ENCODE data around the gene ADARB1.

The ADARB1 gene

GRCh38 chr21:45055861-45056260, 18.5 kb upstream of the ADARB1 start:
- DNase-seq: no peak

DNA sequence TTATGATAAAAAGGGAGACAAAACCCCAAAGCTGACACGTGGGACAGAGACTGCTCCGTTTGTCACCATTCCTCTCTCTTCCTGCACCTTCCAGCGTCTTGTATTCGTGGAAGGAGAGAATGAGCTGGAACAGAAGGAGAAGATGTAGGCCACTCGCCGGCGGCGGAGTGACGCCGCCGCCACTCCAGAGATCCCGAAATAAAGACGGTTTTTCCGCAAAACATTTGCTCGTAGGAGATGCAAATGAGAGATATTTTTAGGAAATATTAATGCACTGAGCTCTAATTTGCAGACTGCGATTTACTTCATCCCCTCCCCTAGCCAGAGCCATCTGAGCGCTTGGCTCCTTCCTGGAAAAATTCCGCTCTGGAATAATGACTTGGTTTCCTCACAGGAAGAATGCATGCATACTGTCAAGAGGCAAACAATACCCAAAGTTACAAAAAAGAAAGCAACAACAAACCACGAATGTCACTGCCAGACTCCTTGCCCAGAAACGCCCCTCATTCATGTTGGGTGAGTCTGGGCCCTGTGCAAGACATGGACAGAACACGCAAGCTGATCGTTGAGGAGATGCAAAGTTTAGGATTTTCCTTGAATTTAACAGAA, 18.0 kb upstream of the ADARB1 start:
- DNase-seq: no peak

- no peak for DNase-seq
Measured at GRCh38 chr21:45056917-45057560, 17.3 kb upstream of the ADARB1 start.

- DNase-seq: no peak
Measured at GRCh38 chr21:45057886-45058285, 16.5 kb upstream of the ADARB1 start.

GRCh38 chr21:45059121-45059520, 15.3 kb upstream of the ADARB1 start:
- DNase-seq: no peak

DNA sequence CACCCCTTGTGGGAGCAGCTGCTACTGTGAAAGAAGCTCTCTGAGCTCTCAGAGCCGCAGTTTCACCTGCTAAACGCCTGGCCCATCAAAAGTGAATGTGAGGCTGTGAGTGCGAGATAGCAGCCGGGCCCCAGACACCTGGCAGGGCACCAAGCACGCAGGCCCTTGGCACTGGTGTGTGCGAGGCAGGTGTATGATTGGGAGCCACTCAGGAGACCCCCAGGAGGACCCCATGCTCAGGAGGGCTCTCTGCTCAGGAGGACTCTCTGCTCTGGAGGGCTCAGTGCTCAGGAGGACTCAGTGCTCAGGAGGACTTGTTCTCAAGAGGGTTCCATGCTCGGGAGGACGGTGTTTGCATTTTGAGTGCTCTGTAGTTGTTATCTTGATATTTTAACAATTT, 14.3 kb upstream of the ADARB1 start:
- DNase-seq: no peak

- no peak for DNase-seq
Measured at GRCh38 chr21:45060675-45061311, 13.6 kb upstream of the ADARB1 start.

DNA sequence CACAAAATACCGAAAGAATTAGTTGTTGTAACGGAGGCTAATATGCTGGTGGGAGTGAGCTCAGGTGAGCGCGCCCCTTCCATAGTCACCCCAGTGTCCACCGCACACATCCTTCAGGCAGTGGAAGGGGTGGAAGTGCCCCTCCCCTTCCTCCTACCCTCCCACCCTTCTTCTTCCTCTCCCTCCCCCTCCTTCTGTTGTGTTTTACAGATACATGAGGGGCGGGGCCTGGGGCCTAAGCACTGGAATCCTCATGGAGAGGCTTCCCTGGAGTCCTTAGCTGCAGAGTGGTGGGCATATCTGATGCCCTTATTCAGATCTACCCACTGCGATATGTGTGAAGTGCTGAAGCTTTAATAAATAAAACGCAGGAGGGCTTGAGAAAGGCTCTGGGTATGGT, 10.3 kb upstream of the ADARB1 start:
- no peak for DNase-seq

DNA sequence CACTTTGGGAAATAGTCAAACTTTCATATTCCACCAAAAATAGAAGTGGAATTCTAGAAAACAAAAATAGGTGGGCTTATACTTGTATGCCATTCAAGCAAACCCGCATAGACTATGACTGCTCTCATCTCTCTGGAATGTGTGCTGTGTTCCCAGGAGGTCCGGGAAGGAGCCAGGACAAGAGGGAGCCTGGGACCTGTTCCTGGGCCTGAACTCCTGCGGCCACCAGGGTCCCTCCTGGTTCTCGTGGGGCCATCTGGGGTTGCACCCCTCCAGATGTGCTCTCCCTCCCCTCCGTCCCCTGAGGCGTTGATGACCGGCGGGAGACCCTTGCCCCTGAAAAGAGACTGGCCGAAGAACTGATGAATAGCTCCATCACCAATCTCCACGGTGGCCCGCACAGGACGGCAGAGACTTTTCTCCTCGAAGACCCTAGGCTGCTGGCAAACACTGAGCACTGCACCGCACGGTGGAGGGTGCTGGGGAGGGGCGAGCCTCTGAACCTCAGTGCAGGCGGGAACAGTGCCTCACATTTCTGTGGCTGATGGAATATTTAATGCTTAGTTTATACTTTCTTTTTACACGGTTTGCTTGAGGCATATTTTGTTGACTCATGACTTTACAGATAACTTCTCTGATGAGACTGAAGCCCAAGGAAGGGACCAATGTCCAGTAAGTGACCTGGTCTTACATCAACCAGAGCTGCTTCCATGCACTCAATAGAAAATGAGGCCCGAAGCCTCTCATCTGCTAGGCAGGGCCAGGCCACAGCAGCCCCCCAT, 9.6 kb upstream of the ADARB1 start:
- DNase-seq: no peak

DNA sequence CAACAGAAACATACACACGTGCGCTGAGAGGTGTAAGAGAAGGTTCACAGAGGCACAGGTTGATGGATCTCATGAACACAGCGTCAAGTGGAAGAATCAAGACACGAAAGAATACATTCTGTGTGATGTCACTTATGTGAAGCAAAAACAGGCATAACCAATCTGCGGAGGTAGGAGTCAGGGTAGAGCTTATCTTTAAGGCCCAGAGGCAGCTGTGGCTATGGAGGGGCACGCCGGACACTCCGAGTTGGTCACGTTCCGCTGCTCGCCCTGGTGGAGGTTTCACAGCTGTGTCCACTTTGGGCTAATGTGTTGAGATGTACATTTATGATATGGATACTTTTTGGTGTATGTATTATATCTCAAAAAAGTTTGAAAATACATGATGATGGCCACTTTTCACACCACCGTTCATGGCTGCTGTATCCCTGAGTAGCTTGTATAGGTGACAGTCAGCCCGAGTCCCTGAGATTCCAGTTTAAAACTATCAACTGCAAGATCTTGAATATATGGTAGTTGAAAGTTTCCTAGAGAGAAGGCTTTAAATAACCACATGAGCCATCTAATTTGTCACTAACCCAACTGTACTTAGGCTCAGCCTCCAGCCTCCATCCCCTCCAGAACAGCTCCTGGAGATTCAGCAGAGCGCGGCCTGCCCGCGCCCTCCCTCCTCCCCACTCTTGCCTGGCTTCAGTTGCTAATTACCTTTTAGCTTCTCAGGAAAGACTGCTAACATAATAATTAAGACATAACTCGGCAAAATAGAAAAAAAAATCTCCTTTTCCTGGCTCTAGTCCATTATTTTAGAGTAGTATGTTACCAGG, 6.7 kb upstream of the ADARB1 start:
- no peak for DNase-seq

DNA sequence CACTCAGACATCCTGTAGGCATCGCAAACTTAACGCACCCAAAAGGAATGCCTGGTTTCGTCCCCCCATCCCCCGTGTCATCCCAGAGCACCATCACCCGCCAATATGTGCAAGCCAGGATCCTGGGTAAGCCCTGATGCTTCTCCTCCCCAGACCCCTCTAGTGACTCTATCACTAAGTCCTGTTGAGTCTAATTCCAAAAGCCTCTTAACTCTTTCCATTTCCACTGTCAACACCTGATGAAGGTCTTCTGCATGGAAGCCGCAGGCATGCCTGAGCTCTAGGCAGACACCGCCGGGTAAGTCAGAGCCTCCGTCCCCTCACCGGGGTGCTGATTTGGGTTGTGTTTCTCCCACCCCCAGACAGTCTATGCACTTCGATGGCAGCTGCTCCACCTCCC, 5.3 kb upstream of the ADARB1 start:
- no peak for DNase-seq

DNA sequence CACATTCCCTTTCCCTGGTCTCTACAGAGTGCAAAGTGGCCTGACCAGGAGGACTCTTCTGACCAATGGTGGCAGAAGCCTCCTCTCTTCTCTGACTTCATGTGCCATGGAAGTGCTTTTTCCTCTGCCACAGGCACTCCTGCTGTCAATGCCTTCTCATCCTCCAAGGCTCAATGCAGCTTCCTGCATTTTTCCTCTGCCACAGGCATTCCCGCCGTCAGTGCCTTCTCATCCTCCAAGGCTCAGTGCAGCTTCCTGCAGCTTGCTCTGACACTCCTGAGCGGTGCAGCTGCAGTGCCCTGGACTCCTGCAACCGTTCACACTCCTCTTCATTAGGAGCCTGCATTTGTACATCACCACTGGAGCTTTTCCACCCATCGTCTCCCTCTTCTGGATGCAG, 4.7 kb upstream of the ADARB1 start:
- no peak for DNase-seq

DNA sequence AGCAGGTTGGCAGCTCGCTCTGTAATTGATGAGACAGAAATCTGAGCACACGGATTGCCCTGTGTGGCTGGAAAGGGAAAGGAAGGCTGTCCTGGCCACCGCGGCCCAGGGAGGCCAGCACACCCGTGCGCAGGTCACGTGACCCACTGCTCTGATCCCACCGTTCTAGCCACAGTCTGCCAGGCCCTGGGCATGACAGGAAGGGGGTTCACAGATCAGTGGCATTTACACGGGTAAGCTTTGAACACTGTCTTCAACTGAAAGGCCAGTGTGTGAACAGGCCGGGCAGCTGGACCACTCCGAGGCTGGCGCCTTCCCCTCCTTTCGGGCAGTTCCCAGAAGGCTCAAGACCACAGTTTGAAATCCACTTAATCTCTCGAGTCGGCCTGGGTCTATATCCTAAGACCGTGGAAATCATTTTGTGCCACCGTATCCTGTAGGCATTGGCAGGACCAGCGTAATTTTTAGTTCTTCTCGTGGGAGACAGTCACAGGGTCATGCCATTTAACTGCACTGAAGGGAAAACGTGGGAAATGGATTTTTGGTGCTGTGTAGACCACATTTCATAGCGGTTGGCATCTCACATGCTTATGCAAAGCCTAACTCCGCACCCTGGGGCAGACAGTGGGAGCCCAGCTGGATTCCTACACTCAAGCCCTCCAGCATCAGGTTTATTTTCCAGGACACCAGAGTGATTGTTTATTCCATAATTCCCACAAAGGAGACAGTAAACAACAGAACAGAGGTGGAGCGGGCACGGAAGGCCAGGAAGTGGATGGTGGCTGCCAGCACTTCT, 3.1 kb upstream of the ADARB1 start:
- no peak for DNase-seq

DNA sequence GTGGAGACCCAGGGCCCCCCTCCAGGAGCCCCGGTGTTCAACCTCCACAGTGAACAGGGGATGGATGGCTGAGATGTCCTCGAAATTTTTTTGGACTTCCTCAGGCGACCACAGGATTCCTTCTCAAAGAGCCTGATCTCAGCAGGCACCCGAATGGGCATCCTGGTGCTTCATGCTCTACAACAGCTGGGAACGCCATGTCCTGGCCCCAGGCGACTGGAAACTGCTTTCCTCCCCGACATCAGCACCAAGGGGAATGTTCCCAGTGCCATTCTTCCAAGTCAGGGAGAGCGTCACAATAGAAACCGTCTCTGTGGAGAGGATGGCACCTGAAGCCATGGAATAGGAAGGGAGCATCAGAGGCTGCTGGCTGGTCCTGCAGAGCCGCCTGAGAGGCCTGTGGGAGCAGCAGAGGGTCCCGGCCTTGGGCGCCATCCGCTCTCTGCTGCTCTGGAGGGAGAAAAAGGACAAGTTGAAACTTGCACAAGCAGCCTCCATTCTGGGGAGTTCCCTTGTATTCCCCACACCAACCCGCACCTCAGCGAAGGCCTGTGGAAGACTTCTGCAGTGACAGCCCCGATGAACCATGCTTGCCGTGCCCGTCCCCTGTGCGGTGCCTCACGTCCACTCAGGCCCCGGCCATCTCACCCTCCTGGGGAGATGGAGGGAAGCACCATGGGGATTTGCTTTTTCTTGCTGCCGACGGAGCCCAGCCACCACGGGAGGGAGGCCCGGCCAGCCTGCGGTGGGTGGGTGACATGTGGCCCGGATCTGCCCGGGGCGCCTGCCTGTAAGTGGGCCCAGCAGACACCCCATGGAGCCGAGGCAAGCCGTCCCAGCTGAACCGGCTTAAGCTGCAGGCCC, 2.3 kb upstream of the ADARB1 start:
- no peak for DNase-seq

DNA sequence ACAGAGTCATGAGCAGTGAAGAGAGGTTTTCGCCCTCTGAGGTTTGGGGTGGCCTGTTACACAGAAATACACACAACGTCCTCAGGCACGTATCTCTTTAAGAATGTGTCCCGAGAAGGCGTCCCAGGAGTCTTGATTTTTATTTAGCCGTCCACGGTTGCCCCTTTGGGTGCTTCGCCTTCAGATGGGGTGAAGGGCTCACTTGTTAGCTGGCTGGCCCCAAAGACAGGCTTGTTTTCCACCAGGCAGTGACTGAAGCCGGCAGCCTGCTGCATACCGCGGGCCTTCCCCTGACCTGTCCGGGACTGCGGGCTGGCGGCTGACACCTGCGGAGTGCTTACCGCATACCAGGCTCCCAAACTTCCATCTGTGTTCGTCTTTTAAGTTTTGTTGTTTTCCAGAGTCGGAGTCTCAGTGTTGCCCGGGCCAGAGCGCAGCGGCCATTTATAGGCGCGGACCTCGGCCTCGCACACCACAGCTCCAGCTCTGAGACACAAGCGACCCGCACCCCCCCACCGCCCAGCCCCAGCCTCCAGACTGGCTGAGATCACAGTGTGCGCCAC, 1.6 kb upstream of the ADARB1 start:
- DNase-seq: no peak

GRCh38 chr21:45073301-45074047, 906 bp upstream of the ADARB1 start:
- DNase-seq: no peak

GRCh38 chr21:45074818-45075595, 627 bp downstream of the ADARB1 start:
- no peak for DNase-seq

- DNase-seq: no peak
Measured at GRCh38 chr21:45075596-45076244, 1.3 kb downstream of the ADARB1 start.
